HFFc6 (cell line): Measurements from ENCODE around the gene HDC. TPM values are rescaled to one million over a fixed set of nuclear protein-coding genes. Genes with fewer than 3 reads are reported as not detected.

Experiments used
- DNase-seq: peaks from one replicate; pipeline ENCODE4 v3.0.0-alpha.2; 2018
- H3K27ac Mint-ChIP-seq: 2 replicates; pipeline ENCODE4 v1.8.0; 2020; ENCODE audit warnings: mild to moderate bottlenecking, mixed read lengths
- H3K27me3 Mint-ChIP-seq: 2 replicates; pipeline ENCODE4 v1.8.0; 2021; ENCODE audit warnings: mild to moderate bottlenecking, moderate library complexity, mixed read lengths; ENCODE audit not compliant: insufficient read depth
- H3K36me3 Mint-ChIP-seq: 2 replicates; pipeline ENCODE4 v1.8.0; 2021; ENCODE audit warnings: low read depth, mixed read lengths
- H3K4me1 Mint-ChIP-seq: 2 replicates; pipeline ENCODE4 v1.8.0; 2020; ENCODE audit warnings: low read depth, mixed read lengths
- H3K4me3 Mint-ChIP-seq: 2 replicates; pipeline ENCODE4 v1.8.0; 2020; ENCODE audit warnings: mild to moderate bottlenecking, moderate library complexity, mixed read lengths
- H3K9me3 Mint-ChIP-seq: 2 replicates; pipeline ENCODE4 v1.8.0; 2020; ENCODE audit warnings: mild to moderate bottlenecking, mixed read lengths
- total RNA-seq, 6 experiments: library from RNA; stranded (reverse); fragmentation: NEBNext Ultra II Directional; extraction: Animal tissue kit (Norgen Biotek cat#: 25700); gene quantifications; 2 replicates in 1 of 6; 3 replicates in 5 of 6; pipeline ENCODE4 v1.2.3, GENCODE V29; 2021
- TF ChIP-seq, protein P1 (sequence below): fragments of 200-600 bp; sonication (generic); IDR thresholded peaks from 2 replicates; pipeline ENCODE4 v1.5.0; 2021; ENCODE audit warnings: antibody characterized with exemption, mild to moderate bottlenecking

The HDC gene
- total RNA-seq, 6 experiments from 2014 or later = 0.07 TPM; not detected in 5

DNA sequence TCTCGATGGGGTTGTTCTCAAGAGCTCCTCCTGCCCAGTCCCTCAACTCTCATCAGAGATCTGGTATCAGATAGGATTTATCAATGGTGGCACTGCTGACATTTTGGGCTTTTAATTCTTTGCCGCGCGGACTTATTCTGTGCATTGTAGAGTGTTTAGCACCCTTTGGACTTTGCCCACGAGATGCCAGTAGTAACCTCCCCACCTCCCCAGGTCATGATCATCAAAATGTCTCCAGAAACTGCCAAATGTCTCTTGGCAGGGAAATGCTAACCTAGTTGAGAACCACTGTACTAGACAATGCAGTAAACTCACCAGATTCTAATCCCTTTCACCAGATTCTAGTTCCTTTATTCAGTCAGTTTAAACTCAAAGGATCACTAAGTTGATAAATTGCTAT lies 59.5 kb downstream of the HDC start:
- Mint-ChIP-seq H3K4me3 (no peak overlapping the region), H3K9me3 (no peaks in the 10 kb centered on the region), H3K27me3 (peaks cover 11% of the 10 kb centered on the region), H3K4me1 (no peaks in the 10 kb centered on the region), H3K36me3 (no peaks in the 10 kb centered on the region), H3K27ac (no peak overlapping the region)
- TF ChIP-seq, protein P1, sequence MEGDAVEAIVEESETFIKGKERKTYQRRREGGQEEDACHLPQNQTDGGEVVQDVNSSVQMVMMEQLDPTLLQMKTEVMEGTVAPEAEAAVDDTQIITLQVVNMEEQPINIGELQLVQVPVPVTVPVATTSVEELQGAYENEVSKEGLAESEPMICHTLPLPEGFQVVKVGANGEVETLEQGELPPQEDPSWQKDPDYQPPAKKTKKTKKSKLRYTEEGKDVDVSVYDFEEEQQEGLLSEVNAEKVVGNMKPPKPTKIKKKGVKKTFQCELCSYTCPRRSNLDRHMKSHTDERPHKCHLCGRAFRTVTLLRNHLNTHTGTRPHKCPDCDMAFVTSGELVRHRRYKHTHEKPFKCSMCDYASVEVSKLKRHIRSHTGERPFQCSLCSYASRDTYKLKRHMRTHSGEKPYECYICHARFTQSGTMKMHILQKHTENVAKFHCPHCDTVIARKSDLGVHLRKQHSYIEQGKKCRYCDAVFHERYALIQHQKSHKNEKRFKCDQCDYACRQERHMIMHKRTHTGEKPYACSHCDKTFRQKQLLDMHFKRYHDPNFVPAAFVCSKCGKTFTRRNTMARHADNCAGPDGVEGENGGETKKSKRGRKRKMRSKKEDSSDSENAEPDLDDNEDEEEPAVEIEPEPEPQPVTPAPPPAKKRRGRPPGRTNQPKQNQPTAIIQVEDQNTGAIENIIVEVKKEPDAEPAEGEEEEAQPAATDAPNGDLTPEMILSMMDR = no peak
- DNase-seq = no peak

DNA sequence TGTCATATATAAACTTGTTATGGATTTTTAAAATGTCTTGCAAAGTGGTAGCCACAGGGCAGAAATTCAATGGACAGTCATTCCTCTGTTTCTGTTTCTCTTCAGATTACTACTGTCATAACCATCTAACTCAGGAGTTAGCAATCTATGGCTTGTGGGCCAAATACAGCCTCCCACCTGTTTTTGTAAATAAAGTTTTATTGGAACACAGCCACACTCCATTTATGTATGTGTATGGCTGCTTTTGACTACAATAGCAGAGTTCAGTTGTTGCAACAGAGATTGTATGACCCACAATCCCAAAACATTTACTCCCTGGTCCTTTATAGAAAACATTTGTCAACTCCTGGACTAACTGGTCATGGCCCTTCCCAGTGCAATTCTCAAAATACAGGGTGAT lies 63.5 kb downstream of the HDC start:
- no peaks in the 10 kb centered on the region for H3K4me1 Mint-ChIP-seq
- no peaks in the 10 kb centered on the region for H3K9me3 Mint-ChIP-seq
- no peak overlapping the region for H3K4me3 Mint-ChIP-seq
- H3K36me3 Mint-ChIP-seq = no peaks in the 10 kb centered on the region
- H3K27ac Mint-ChIP-seq = no peak overlapping the region
- peaks cover 2% of the 10 kb centered on the region; the same call in 1 of the 2 replicates for H3K27me3 Mint-ChIP-seq
- no peak for DNase-seq
- TF ChIP-seq, protein P1 = no peak

DNA sequence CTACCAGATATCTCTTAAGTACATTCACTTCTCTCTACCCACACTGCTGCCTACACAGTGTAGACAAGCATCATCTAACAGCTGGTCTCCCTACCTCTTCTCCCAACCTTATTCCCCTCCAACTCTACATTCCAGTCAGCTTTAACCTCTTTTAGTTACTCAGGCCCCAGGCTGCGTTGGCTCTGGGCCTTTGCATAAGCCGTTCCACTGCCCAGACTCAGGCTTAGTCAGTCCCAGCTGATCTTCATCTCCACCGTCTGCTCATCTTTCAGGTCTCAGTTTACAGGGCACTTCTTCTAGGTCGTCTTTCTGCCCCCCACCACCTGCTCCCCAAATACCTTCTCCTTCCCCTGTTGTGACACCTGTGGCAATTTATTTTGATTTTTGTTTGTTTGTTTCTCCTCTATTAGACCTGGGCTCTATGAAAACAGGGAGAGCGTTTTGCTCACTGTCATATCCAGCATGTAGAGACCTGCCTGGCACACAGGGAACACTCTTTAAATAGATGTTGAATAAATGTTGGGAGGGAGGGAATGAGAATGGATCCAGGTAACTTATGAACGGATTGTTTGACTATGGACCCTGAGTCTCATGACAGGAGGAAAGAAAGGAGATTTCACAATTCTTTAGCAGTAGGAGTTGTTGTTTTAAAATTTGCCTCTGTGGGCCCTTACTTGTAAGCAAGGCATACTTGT lies 72.5 kb downstream of the HDC start:
- Mint-ChIP-seq H3K4me1 (peaks cover 11% of the 10 kb centered on the region; the same call in 1 of the 2 replicates), H3K27ac (no peak overlapping the region), H3K9me3 (no peaks in the 10 kb centered on the region), H3K36me3 (no peaks in the 10 kb centered on the region), H3K4me3 (no peak overlapping the region), H3K27me3 (no peaks in the 10 kb centered on the region; the same call in 1 of the 2 replicates)
- TF ChIP-seq, protein P1 = no peak
- no peak for DNase-seq

DNA sequence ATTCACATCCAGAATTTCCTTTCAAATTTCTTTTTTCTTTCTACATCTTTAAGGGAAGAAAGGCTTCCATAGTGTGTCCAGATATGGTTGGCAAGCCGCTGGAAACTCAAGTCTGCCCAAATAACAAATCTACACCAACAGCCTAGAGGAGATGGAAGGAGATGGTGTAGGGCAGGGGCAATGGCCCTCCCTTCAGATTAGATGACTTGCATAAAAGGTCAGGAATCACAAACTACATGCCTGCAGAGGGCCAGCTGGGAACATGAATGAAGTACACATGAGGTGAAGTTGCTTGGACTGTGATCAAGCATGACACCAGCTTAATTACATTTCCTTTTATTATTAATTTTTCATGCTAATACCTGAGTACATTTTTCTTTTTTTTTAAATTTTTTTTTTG lies 73.4 kb downstream of the HDC start:
- no peak for DNase-seq
- H3K27me3 Mint-ChIP-seq = no peaks in the 10 kb centered on the region; the same call in 1 of the 2 replicates
- H3K4me1 Mint-ChIP-seq = peaks cover 11% of the 10 kb centered on the region; the same call in 1 of the 2 replicates
- H3K36me3 Mint-ChIP-seq = no peaks in the 10 kb centered on the region
- H3K27ac Mint-ChIP-seq = no peak overlapping the region
- H3K9me3 Mint-ChIP-seq = no peaks in the 10 kb centered on the region
- no peak overlapping the region for H3K4me3 Mint-ChIP-seq
- TF ChIP-seq, protein P1 = no peak

Other genes starting within 250 kb of the HDC start
- gene ATP8B4, start 146.5 kb downstream of the HDC start, total RNA-seq = 1 to 10 TPM in 2 of 6 experiments, under 1 TPM in 4; 0.31 to 1.6 (median 0.91) TPM
- gene SLC27A2, start 83.5 kb downstream of the HDC start, total RNA-seq = 1 to 10 TPM in 5 of 6 experiments, under 1 TPM in 1; 0.87 to 2.0 (median 1.3) TPM
- 10 to 100 TPM; 20.8 to 28.4 (median 25.3) TPM for gene GABPB1, start 89.5 kb upstream of the HDC start, total RNA-seq
- gene USP8, start 158.7 kb upstream of the HDC start, total RNA-seq = 10 to 100 TPM; 46.0 to 65.2 (median 53.0) TPM